NCI-H2196 treated with DMSO at 0.1 percent for 48 hours (cell line): Measurements from ENCODE around the gene STX16.
"Not testable (repeated sequence)": the region's sequence is repeated elsewhere in the genome, so short reads cannot be mapped to it uniquely, and the experiment has no call there.

Source experiments
- DNase-seq: peaks from one replicate; lab custom pipeline; 2025; ENCODE audit not compliant: unreplicated experiment; lab: John Stamatoyannopoulos, UW

The STX16 gene

DNA sequence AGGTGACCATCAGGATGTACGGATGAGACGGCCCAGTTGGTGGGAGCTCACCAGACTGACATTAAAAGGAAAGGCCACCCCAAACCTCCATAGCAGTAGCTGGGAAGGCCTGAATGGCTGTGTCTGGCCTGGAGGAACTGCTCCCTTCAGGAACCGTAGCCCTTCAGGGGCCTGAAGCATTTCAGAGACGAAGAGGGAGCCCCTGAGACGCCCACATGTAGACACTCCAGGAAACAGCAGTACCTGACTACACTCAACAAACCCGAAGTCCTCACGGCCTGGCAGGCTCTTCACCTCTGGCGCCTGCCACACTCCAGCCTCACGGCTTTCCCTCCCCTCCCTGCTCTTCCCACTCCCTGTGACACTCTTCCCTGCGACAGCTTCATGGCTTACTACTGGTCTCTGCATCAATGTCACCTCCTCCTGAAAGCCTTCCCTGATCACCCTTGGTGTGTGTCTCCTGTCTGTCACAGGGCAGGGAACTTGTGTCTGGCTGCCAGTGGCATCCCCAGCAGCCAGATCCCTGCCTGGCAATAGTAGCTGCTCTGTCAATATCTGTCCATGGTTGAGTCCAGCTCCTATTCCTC lies 14.6 kb upstream of the STX16 start:
- no peak for DNase-seq

DNA sequence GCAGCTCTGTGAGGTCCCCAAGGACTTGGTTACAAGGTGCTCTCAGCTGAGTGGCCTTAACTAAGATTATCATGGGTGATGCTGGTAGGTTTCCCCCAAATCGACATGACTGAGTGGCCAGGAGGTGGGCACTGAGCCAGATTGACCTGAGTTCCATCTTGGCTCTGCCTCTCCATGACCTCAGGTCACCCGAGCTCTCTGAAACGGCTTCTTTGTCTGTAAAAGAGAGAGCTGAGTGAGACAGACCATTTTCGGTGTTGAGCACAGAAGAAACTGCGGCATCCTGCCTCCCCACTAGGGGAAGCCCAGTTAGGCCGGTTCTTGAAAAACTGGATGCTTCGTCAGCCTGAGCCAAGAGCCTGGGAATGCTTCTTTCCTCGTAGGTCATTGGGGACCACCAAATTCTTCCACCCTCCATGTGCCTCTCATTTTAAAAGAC lies 14.1 kb upstream of the STX16 start:
- DNase-seq, result no peak

DNA sequence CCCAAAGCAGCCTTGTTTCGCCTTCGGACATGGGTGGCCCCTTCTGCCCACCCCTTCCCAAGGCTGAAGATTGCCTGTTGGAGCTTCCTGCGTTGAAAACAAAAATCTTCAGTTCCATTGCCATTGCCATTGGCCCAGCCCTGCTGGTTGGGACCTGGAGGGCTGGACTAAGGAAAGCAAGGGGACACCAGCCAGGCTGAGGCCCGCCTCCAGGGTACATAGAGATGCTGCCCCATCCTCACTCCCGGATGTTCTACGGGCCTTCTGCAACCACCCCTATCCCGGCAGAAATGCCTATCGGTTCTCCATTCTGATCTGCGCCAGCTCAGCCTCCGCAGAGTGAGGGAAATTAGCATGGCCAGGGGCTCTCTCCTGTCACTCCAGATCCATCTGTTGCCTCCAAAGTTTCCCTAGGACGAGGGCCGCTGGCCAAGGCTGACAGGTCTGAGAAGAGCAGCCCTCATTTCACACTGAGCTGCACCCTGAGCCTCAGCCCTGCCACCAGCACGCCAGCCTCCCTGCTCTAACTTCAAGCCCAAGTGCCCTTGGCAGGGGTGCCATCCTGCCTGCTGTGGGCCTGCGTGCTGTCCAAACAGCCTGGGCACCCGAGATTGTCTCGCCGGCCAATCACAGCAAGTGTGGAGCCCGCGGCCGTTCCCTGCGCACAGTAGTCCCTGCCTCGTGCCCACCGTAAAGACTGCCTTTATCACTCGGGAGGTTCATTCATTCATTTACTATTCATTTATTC lies 13.4 kb upstream of the STX16 start:
- DNase-seq, result no peak

DNA sequence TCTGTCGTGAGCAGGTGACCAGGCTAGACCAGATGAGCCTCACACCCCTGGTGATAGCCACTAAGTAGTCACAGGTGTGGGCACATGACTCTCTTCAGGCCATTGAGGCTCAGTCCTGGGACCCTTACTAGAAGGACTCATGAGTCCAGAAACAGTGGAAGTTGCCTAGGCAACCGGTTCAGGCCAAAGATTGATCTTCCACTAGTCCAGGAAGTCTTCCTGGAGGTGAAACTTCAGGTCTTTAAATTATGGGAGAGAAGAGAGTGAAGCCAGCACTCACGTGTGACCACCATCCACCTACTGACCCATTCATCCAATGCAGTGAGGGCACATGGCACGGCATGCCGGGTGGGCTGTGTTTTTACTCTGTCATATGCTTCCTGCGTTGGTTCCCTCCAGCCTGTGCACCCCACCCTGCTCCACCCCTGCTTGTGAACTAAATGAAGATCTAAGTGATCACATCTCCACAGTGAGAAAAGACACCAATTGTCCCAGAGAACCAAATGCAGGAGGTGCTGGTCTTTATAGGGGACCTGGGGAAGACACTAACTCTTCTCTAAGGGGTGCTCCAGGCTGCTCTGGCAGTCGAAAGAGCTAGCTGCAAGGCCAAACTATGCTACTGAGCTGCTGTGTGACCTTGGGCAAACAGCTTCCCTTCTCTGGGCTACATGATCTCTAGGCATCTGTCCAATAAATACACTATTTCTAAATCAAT lies 12.5 kb upstream of the STX16 start:
- no peak for DNase-seq

DNA sequence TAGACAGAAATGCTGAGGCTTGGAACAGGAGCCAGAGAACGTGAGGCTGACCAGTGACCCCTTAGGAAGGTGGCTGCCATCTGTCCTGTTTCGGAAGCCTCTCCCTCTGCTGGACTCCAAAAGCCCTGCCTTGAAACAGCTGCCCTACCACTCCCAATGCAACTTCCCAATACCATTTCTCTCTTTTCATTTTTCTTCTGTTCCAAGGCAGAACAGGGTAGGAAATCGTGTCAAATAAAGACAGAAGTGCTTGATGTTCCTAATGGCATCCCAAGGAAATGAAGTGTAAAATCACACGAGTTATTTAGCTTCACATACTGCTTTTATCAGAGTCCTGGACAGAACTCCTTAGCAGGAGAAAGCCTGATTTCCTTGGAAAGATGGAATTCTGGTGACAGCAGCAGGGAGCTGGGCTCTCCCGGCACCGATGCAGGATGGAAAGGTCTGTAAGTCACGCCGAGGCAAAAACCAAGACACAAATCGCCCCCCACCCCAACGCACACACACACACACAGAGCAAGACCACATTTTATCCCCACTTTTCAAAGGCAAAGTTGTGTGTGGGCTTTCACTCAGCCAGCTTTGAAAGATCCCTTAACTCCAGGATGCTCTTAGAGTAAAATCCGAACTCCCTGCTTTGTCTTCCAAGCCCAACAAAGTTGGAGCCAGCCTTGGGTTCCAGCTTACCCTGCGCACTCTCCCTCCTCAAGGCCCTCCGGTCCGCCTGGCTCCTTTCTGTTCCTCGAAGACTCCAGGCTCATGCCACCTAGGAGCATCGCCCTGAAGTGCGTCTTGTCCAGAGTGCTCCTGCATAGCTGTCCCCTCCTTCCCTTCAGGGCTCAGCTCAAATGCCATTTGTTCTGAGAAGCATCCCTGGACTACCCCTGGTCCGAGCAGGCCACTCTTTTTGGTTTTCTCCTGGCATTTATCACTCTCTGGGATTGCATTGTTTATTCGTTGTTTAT lies 11.6 kb upstream of the STX16 start:
- DNase-seq, result no peak

DNA sequence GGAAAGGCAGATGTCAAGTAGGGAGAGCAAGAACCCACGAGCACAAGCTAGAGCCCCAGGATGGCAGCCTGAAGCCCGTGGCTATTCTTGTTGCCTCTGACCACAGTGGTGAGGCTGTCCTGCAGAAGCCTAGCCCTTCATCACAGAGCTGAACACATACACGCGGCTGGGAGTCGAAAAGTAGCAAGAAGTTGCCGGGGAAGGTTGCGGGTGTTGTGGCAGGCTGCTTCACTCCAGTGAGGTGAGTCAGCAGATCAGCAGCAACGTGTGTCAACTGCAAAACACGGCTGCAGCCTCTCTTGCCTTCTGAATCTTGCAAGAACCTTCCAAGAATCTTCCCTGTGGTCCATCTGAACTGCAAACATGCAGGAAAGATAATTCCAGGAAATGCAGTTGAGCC lies 10.6 kb upstream of the STX16 start:
- no peak for DNase-seq

DNA sequence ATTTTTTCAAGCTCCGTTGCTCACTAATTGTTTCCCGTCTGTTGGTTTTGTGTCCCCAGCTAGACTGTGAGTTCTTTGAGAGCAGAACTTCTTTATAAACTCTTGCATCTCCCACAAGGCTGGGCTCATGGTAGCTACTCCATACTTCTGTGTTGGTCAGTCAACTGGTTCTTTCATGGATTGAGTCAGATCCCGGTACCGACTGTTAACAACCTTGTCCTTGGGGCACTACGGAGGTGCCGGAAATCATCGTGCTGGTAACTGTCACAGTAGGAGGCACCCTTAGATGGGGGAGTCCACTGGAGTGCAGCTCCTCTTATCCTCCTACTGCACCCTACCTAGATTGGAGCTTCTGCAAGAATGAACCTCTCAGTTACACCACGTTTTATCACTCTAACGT lies 8.6 kb upstream of the STX16 start:
- DNase-seq, result no peak

DNA sequence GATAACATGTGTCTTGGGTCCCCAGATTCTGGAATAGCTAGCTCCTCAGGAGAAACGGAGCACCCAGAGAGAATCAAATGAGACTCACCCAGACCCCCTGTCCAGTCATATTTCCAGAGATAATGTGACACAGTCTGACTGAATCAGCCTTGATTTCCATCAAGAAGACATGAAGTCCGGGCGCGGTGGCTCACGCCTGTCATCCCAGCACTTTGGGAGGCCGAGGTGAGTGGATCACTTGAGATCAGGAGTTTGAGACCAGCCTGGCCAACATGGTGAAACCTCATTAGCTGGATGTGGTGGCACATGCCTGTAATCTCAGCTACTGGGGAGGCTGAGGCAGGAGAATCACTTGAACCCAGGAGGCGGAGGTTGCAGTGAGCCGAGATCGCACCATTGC lies 8.2 kb upstream of the STX16 start:
- not testable (repeated sequence) for DNase-seq

DNA sequence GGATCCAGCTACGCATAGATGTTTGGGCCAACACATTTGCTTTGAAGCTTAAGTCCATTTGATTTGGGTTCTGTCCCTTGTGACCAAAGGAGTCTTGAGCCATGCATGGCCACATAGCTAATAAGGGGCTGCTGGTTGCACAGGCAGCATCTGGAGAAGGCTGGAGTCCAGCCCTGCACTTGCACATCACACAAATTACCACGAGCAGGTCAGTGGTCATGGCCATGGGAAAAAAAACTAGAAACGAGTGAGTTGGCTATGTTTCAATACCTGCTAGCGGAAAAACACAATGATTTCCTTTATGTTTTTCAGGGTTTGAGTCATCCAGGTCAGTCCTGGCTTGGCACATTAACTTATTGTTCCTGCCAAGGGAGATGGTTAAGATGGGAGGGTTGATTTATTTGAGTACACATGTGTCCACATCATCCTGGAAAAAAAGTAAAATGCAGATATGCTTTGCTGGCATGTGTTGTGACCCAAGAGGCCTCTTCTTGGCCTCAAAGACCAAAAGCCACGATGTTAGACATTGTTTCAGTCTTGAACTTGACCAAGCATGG lies 5.6 kb upstream of the STX16 start:
- peak; percentile 22 for DNase-seq

DNA sequence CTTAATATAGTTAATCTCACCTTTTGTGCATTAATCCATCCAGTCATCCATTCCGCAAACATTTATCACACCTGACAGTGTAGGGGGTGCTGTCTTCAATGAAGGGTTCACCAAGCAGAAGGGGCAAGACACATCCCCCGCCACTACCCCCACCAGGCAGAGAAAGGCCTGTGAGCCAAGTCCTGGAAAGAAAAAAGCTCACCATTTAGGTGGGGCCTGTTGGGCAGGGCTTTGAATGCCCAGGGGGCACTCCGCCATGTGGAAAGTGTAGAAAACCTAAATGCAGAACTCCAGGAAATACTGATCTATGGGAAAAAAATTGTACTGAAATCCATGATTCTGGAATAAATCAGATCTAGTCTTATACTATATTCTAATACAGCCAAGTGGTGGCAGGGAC lies 4.8 kb upstream of the STX16 start:
- no peak for DNase-seq

DNA sequence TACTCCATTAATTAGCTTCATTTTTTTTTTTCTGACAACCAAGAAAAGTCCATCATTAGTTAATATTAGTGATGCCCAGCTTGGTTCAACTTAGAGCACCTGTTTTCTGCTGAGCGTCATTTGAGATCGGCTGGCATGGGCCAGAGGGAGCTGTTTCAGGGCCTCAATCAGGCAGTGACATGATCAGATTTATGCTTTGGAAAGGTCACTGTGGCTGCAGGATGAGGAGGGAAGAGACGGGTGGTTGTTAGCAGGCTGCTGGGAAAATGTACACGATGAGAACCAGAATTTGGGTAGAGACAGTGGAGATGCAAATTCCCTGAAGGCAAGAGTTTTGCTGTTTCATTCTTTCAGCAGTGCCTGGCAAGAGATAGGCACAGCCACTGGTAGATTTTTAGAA lies 4.4 kb upstream of the STX16 start:
- DNase-seq, result no peak

DNA sequence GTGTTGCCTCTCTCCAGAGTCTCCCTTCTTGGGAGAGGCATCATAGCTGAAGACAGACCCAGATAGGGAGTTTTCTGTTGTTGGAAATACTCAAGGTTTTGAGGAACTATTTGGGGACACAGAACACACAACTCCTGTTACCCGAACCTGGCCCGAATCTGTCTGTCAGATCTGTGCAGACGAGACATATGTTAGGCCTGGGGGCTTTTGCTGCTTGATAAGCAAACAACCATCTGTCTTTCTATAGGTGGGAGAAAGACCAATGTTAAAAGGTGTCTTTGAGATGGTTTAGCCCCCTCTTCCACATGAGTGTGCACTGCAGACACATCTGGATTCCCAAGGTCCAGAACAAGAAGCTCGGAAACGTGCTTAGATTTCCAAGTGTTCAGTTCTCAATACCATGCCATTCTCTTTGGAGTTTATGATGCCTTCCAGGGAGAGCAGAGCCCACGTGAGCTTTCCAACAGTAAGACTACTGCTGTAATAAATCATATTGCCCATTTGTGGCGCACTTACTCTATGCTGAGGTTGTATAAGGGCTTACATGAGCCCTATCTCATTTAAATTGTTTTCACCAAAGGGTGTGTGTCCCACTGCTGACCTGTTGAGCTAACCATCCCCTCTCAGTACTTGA lies 3.8 kb upstream of the STX16 start:
- no peak for DNase-seq

DNA sequence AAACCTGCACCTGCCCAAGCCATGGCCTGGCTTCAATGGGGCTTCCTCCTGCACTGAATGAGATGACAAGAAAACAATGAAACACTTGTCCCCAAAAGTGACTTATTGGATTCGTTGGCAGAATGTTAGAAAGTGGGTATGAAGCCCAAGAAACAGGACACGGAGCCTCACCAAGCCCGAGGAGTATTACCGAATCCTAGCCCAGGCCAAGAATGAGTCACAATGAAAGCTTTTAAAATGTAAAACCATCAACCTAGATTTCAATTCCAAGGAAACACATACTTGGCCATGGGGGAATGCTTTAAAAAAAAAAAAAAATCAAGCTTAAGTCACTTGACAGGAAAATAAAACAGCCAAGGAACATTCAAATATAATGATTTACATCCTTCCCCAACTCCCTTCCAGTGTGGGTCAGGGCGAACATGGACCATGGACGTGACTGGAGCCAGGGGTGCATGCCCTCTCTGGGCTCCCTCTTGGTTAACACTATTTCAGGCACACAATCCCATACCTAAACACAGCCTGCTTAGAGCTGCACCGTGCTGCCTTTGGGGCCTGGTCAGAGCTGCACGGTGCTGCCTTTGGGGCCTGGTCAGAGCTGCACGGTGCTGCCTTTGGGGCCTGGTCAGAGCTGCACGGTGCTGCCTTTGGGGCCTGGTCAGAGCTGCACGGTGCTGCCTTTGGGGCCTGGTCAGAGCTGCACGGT lies 3.1 kb upstream of the STX16 start:
- no peak for DNase-seq

DNA sequence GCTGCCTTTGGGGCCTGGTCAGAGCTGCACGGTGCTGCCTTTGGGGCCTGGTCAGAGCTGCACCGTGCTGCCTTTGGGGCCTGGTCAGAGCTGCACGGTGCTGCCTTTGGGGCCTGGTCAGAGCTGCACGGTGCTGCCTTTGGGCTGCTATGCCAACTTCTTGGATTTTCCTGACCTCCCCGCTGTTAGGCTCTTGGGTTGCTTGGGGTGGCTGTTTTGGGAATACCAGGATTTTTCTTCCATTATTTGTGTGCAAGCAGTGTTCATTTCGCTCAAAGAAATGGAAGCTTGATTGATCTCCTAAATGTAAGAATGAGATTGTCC lies 2.6 kb upstream of the STX16 start:
- DNase-seq, result not testable (repeated sequence)

DNA sequence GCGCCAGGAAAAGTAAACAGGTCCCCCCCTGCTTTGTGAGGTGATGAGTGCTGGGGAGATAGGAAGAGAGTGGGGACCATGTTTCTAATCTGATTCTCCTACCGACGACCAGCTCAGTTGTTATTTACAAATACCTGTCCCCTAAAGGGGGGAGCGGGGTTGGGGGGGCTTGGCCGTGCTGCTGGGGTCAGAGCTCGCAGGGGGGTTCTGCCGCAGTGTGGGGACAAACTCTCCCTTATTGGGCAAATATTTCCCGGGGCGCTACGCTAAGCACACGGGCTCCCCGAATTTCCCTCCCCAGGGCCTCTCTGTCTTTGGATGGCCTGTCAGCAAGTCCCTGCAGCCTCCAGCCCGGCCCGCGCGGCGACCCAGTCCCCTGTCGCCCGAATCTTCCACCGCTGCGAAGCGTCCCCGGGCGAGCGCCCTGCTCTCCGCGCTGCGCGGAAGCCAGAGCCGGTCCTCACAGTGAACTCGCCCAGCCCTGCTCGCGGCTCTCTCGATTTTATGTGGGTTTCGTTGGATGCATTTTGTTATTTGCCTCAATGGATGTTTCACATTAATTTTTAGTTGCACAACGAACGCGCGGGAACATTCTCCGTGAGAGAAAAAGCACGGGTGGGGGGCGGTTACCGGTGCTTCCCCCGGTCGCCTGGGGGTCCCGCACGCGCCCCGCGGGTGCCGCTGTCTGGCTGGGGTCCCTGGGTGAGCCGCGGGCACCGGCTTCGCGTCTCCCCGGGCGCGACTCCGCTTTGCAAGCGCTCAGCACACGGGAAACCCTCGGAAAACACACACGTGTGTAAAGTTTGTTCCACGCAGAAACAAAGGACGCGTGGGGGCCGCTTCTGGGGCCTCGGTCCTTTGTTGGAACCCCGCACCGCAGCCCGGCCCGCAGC lies 1.5 kb upstream of the STX16 start:
- no peak for DNase-seq

DNA sequence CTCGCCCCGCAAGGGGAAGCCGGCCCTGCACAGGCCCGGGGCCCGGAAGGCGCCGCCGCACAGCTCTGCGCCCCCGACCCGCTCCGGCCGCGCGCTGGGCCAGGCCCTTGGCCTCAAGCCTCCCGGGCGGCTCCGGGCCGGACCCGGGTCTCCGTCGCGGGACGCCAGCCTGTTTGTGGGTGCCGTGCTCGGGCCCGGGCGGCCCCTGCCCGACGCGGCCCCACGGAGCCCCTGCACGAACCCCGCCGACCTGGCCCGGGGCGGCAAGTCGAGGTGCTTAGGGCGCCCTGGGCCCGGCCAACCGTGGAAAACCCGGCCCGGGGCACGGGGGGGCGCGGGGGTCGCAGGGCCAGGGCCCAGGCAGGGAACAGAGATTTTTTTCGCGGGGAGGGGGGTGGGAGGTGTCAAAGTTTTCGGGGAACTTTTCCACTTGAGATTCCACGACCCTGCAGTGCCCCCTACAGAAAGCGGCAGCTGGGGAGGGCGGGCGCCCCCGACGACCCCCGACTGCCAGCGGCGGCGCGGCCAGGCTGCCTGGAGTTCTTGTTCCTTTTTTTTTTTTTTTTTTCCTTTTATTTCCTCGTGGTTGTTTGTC lies 805 bp upstream of the STX16 start:
- DNase-seq, result no peak

DNA sequence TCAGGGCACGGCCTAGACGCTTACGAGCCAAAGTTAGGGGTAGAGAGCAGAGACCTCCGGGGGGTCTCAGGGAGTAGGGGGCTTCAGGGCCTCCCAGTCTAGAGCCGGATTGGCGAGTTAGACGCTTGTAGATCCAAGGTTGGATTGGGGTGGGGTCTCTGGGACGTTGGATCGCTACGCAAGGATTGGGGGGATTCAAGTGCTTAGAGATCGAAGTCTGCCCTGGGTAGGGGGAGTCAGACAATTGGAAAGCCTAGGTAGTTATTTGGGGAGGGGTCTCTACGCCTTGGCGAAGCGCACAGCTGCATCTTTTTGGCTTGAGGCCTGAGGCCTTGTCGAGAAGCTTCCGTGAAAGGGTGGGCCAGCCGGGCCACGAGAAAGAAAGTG lies 469 bp downstream of the STX16 start:
- DNase-seq, result no peak

DNA sequence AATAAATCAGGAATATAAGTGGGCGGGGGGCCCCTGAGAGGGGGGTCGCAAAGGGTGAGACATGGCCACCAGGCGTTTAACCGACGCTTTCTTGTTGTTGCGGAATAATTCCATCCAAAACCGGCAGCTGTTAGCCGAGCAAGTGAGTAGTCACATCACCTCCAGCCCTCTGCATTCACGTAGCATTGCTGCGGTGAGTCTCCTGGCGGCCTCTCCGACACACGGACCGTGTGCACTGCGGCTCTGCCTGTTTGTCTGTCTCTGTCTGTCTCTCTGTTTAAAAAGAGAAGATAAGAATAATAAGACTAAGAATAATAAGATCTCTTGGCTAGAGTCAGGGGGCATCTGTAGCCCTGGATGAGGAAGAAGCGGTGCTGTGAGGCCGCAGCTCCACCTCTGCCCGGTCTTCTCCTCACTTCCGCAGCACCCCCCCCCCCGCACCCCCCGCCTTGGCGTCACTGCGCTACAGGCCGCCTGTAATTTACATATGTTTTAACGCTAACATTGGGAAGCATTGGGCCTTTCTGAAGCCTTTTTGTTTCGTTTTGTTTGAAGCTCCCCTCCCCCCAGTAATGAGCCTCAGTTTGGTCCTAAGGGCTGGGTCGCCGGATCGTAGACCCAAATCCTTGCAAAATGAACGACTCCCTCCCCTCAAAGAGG lies 993 bp downstream of the STX16 start:
- DNase-seq, result peak; percentile 22
